Activated T-helper 2 cell treated with anti-CD3 and anti-CD28 coated beads, Interferon-gamma antibody, Interleukin-2, Interleukin-4, amounts not matched to agents 10 μg/mL and 5 μg/mL and 100 μg/mL, durations not matched to agents 14 hours and 24 hours and 36 hours (primary cell): ENCODE results near the gene GRM8. TPM values are rescaled to one million over a fixed set of nuclear protein-coding genes. Genes with fewer than 3 reads are reported as not detected.

Source experiments
- DNase-seq: peaks from one replicate; pipeline ENCODE4 v3.0.0; 2021; ENCODE audit warnings: low spot score
- H3K27ac Mint-ChIP-seq: one replicate; pipeline ENCODE4 v1.8.0; 2021; ENCODE audit warnings: mixed read lengths
- H3K27me3 Mint-ChIP-seq: one replicate; pipeline ENCODE4 v1.8.0; 2021; ENCODE audit warnings: low read depth, mixed read lengths
- H3K36me3 Mint-ChIP-seq: one replicate; pipeline ENCODE4 v1.8.0; 2021; ENCODE audit warnings: low read depth, mixed read lengths
- H3K4me1 Mint-ChIP-seq: one replicate; pipeline ENCODE4 v1.8.0; 2021; ENCODE audit warnings: low read depth, mixed read lengths
- H3K4me3 Mint-ChIP-seq: one replicate; pipeline ENCODE4 v1.8.0; 2021; ENCODE audit warnings: low read depth, mild to moderate bottlenecking, moderate library complexity, mixed read lengths
- H3K9me3 Mint-ChIP-seq: one replicate; pipeline ENCODE4 v1.8.0; 2021; ENCODE audit warnings: mixed read lengths
- intact Hi-C: fragments of 100-400 bp; cut with micrococcal nuclease; formaldehyde crosslinking; loops from one replicate; pipeline ENCODE4 v1.15.1; 2023
- total RNA-seq: library from RNA; stranded (reverse); gene quantifications from 2 replicates; pipeline ENCODE4 v1.2.3, GENCODE V29; 2022

Gene GRM8
- total RNA-seq, 1 donor from 2014 or later: not detected

- H3K4me3 Mint-ChIP-seq: no peak overlapping the region
- intact Hi-C loops: no loop called here
- H3K36me3 Mint-ChIP-seq: no peaks in the 10 kb centered on the region
- H3K27me3 Mint-ChIP-seq: no peaks in the 10 kb centered on the region
- peaks cover 11% of the 10 kb centered on the region for H3K9me3 Mint-ChIP-seq
- H3K4me1 Mint-ChIP-seq: no peaks in the 10 kb centered on the region
- H3K27ac Mint-ChIP-seq: no peak overlapping the region
- DNase-seq: no peak
These were observed 584.9 kb downstream of the GRM8 start for GRCh38 chr7:126667742-126668366.

- DNase-seq: no peak
- Mint-ChIP-seq H3K27ac (no peak overlapping the region), H3K4me1 (no peaks in the 10 kb centered on the region), H3K36me3 (no peaks in the 10 kb centered on the region), H3K4me3 (no peak overlapping the region), H3K9me3 (peaks cover 7% of the 10 kb centered on the region), H3K27me3 (no peaks in the 10 kb centered on the region)
- intact Hi-C loops: no loop called here
These were observed 589.9 kb downstream of the GRM8 start for GRCh38 chr7:126662856-126663255.

GRCh38 chr7:126659124-126659523 is 593.6 kb downstream of the GRM8 start:
- no peak overlapping the region for H3K27ac Mint-ChIP-seq
- H3K9me3 Mint-ChIP-seq: peaks cover 4% of the 10 kb centered on the region
- H3K36me3 Mint-ChIP-seq: no peaks in the 10 kb centered on the region
- H3K4me1 Mint-ChIP-seq: no peaks in the 10 kb centered on the region
- H3K4me3 Mint-ChIP-seq: no peak overlapping the region
- no peak for DNase-seq
- no peaks in the 10 kb centered on the region for H3K27me3 Mint-ChIP-seq
- intact Hi-C loops: no loop called here

GRCh38 chr7:126658684-126659083 is 594.1 kb downstream of the GRM8 start:
- intact Hi-C loops: no loop called here
- H3K4me1 Mint-ChIP-seq: no peaks in the 10 kb centered on the region
- H3K27me3 Mint-ChIP-seq: no peaks in the 10 kb centered on the region
- no peak overlapping the region for H3K27ac Mint-ChIP-seq
- DNase-seq: no peak
- peaks cover under 1% of the 10 kb centered on the region for H3K9me3 Mint-ChIP-seq
- H3K4me3 Mint-ChIP-seq: no peak overlapping the region
- H3K36me3 Mint-ChIP-seq: no peaks in the 10 kb centered on the region

- H3K9me3 Mint-ChIP-seq: no peaks in the 10 kb centered on the region
- H3K36me3 Mint-ChIP-seq: no peaks in the 10 kb centered on the region
- intact Hi-C loops: no loop called here
- H3K27ac Mint-ChIP-seq: no peak overlapping the region
- H3K4me3 Mint-ChIP-seq: no peak overlapping the region
- H3K27me3 Mint-ChIP-seq: no peaks in the 10 kb centered on the region
- DNase-seq: no peak
- no peaks in the 10 kb centered on the region for H3K4me1 Mint-ChIP-seq
These were observed 595.0 kb downstream of the GRM8 start for GRCh38 chr7:126657599-126658358.

- no peaks in the 10 kb centered on the region for H3K4me1 Mint-ChIP-seq
These were observed 595.6 kb downstream of the GRM8 start for GRCh38 chr7:126657137-126657536.

GRCh38 chr7:126656165-126656564 is 596.6 kb downstream of the GRM8 start:
- Mint-ChIP-seq H3K4me1 (no peaks in the 10 kb centered on the region), H3K4me3 (no peak overlapping the region), H3K36me3 (no peaks in the 10 kb centered on the region), H3K27me3 (no peaks in the 10 kb centered on the region), H3K27ac (no peak overlapping the region), H3K9me3 (no peaks in the 10 kb centered on the region)
- intact Hi-C loops: no loop called here
- DNase-seq: no peak

More at GRCh38 chr7:126657137-126657536, 595.6 kb downstream of the GRM8 start:
- H3K4me3 Mint-ChIP-seq: no peak overlapping the region
- H3K9me3 Mint-ChIP-seq: no peaks in the 10 kb centered on the region
- no peaks in the 10 kb centered on the region for H3K36me3 Mint-ChIP-seq
- H3K27me3 Mint-ChIP-seq: no peaks in the 10 kb centered on the region
- H3K27ac Mint-ChIP-seq: no peak overlapping the region
- no peak for DNase-seq
- intact Hi-C loops: no loop called here

GRCh38 chr7:126637538-126637937 is 615.2 kb downstream of the GRM8 start:
- H3K36me3 Mint-ChIP-seq: no peaks in the 10 kb centered on the region
- no peaks in the 10 kb centered on the region for H3K9me3 Mint-ChIP-seq
- intact Hi-C loops: no loop called here
- DNase-seq: no peak
- no peak overlapping the region for H3K4me3 Mint-ChIP-seq
- no peak overlapping the region for H3K27ac Mint-ChIP-seq
- no peaks in the 10 kb centered on the region for H3K4me1 Mint-ChIP-seq
- H3K27me3 Mint-ChIP-seq: no peaks in the 10 kb centered on the region

GRCh38 chr7:126635545-126635944 is 617.2 kb downstream of the GRM8 start:
- no peak overlapping the region for H3K27ac Mint-ChIP-seq
- no peak overlapping the region for H3K4me3 Mint-ChIP-seq
- intact Hi-C loops: no loop called here
- no peaks in the 10 kb centered on the region for H3K9me3 Mint-ChIP-seq
- no peaks in the 10 kb centered on the region for H3K27me3 Mint-ChIP-seq
- H3K36me3 Mint-ChIP-seq: no peaks in the 10 kb centered on the region
- no peaks in the 10 kb centered on the region for H3K4me1 Mint-ChIP-seq
- DNase-seq: no peak

- intact Hi-C loops: no loop called here
- Mint-ChIP-seq H3K4me1 (no peaks in the 10 kb centered on the region), H3K4me3 (no peak overlapping the region), H3K36me3 (no peaks in the 10 kb centered on the region), H3K27me3 (no peaks in the 10 kb centered on the region), H3K27ac (no peak overlapping the region), H3K9me3 (no peaks in the 10 kb centered on the region)
- DNase-seq: no peak
These were observed 644.4 kb downstream of the GRM8 start for GRCh38 chr7:126608339-126608776.

GRCh38 chr7:126606331-126606730 is 646.4 kb downstream of the GRM8 start:
- no peaks in the 10 kb centered on the region for H3K4me1 Mint-ChIP-seq
- H3K27ac Mint-ChIP-seq: no peak overlapping the region
- H3K27me3 Mint-ChIP-seq: no peaks in the 10 kb centered on the region
- no peaks in the 10 kb centered on the region for H3K9me3 Mint-ChIP-seq
- H3K4me3 Mint-ChIP-seq: no peak overlapping the region
- H3K36me3 Mint-ChIP-seq: no peaks in the 10 kb centered on the region
- no peak for DNase-seq
- intact Hi-C loops: no loop called here

GRCh38 chr7:126605553-126605952 is 647.2 kb downstream of the GRM8 start:
- Mint-ChIP-seq H3K27ac (no peak overlapping the region), H3K9me3 (no peaks in the 10 kb centered on the region), H3K4me1 (no peaks in the 10 kb centered on the region), H3K4me3 (no peak overlapping the region), H3K27me3 (no peaks in the 10 kb centered on the region), H3K36me3 (no peaks in the 10 kb centered on the region)
- intact Hi-C loops: no loop called here
- DNase-seq: no peak

GRCh38 chr7:126605056-126605455 is 647.7 kb downstream of the GRM8 start:
- no peak overlapping the region for H3K27ac Mint-ChIP-seq
- H3K27me3 Mint-ChIP-seq: no peaks in the 10 kb centered on the region
- H3K9me3 Mint-ChIP-seq: no peaks in the 10 kb centered on the region
- H3K36me3 Mint-ChIP-seq: no peaks in the 10 kb centered on the region
- H3K4me3 Mint-ChIP-seq: no peak overlapping the region
- intact Hi-C loops: no loop called here
- no peak for DNase-seq
- no peaks in the 10 kb centered on the region for H3K4me1 Mint-ChIP-seq
